SK-N-SH treated with all-trans-retinoic acid at 6 μM for 48 hours (cell line): ENCODE data around the gene MYO3B.

Experiments used
- ATAC-seq: fragments of 200-7000 bp; cut with Tn5 transposase; 3 replicates; pipeline ENCODE4 v1.9.1; 2020; ENCODE audit warnings: mild to moderate bottlenecking, moderate library complexity
- ARNTL ChIP-seq: fragments of 450-650 bp; formaldehyde crosslinking; IDR thresholded peaks from 2 replicates; pipeline ENCODE4 v1.5.0; 2020; ENCODE audit warnings: low read depth, mild to moderate bottlenecking, moderate library complexity, borderline replicate concordance
- BACH2 ChIP-seq: fragments of 250-450 bp; sonication (Bioruptor Pico); IDR thresholded peaks from 2 replicates; pipeline ENCODE4 v1.9.0; 2021; ENCODE audit warnings: mild to moderate bottlenecking, borderline replicate concordance
- CSDC2 ChIP-seq: fragments of 250-450 bp; sonication (Bioruptor Pico); IDR thresholded peaks from 2 replicates; pipeline ENCODE4 v1.5.0; 2020; ENCODE audit warnings: mild to moderate bottlenecking, moderate library complexity
- ESRRG ChIP-seq: fragments of 250-450 bp; sonication (Bioruptor Pico); IDR thresholded peaks from 2 replicates; pipeline ENCODE4 v1.6.1; 2021; ENCODE audit warnings: mild to moderate bottlenecking
- GLIS3 ChIP-seq: fragments of 250-450 bp; sonication (Bioruptor Pico); IDR thresholded peaks from 2 replicates; pipeline ENCODE4 v1.5.0; 2020; ENCODE audit warnings: mild to moderate bottlenecking, moderate library complexity
- ISL1 ChIP-seq: fragments of 250-450 bp; sonication (Bioruptor Pico); IDR thresholded peaks from 2 replicates; pipeline ENCODE4 v2.1.2; 2022; ENCODE audit warnings: mild to moderate bottlenecking, moderate library complexity
- OSR1 ChIP-seq: fragments of 250-450 bp; sonication (Bioruptor Pico); IDR thresholded peaks from 2 replicates; pipeline ENCODE4 v1.8.0; 2022; ENCODE audit warnings: moderate library complexity, mild to moderate bottlenecking, inconsistent platforms
- TCF4 ChIP-seq: fragments of 250-450 bp; sonication (Bioruptor Pico); IDR thresholded peaks from 2 replicates; pipeline ENCODE4 v1.8.0; 2021; ENCODE audit warnings: mild to moderate bottlenecking, moderate library complexity, borderline replicate concordance
- TOX ChIP-seq: fragments of 250-450 bp; sonication (Bioruptor Pico); IDR thresholded peaks from 2 replicates; pipeline ENCODE4 v1.8.0; 2021; ENCODE audit warnings: mild to moderate bottlenecking, moderate library complexity, borderline replicate concordance
- ZC3H10 ChIP-seq: fragments of 250-450 bp; sonication (Bioruptor Pico); IDR thresholded peaks from 2 replicates; pipeline ENCODE4 v1.5.1; 2021; ENCODE audit warnings: mild to moderate bottlenecking, moderate library complexity
- ZFP3 ChIP-seq: fragments of 250-450 bp; sonication (Bioruptor Pico); IDR thresholded peaks from 2 replicates; pipeline ENCODE4 v1.5.0; 2020; ENCODE audit warnings: mild to moderate bottlenecking, moderate library complexity
- ZFP30 ChIP-seq: fragments of 450-650 bp; formaldehyde crosslinking; IDR thresholded peaks from 2 replicates; pipeline ENCODE4 v1.5.0; 2022; ENCODE audit warnings: mild to moderate bottlenecking, moderate library complexity
- ZNF565 ChIP-seq: fragments of 450-650 bp; formaldehyde crosslinking; conservative IDR thresholded peaks from 2 replicates; pipeline ENCODE4 v1.5.0; 2020; ENCODE audit warnings: low read depth, mild to moderate bottlenecking, moderate library complexity
- ZNF8 ChIP-seq: fragments of 450-650 bp; formaldehyde crosslinking; IDR thresholded peaks from 2 replicates; pipeline ENCODE4 v1.5.0; 2020; ENCODE audit warnings: mild to moderate bottlenecking, moderate library complexity
- TF ChIP-seq, protein P1 (sequence below): fragments of 250-450 bp; sonication (Bioruptor Pico); IDR thresholded peaks from 2 replicates; pipeline ENCODE4 v1.8.0; 2020; ENCODE audit warnings: mild to moderate bottlenecking, moderate library complexity, borderline replicate concordance
- TF ChIP-seq, protein P2 (sequence below): fragments of 250-450 bp; sonication (Bioruptor Pico); IDR thresholded peaks from 2 replicates; pipeline ENCODE4 v1.8.0; 2021; ENCODE audit warnings: low read depth, mild to moderate bottlenecking, moderate library complexity, borderline replicate concordance
- TF ChIP-seq, protein P3 (sequence below): fragments of 250-450 bp; sonication (Bioruptor Pico); IDR thresholded peaks from 2 replicates; pipeline ENCODE4 v1.5.0; 2020; ENCODE audit warnings: mild to moderate bottlenecking, moderate library complexity
- TF ChIP-seq, protein P4 (sequence below): fragments of 250-450 bp; sonication (Bioruptor Pico); IDR thresholded peaks from 2 replicates; pipeline ENCODE4 v1.5.1; 2021; ENCODE audit warnings: mild to moderate bottlenecking, moderate library complexity
- TF ChIP-seq, protein P5 (sequence below): fragments of 250-450 bp; sonication (Bioruptor Pico); IDR thresholded peaks from 2 replicates; pipeline ENCODE4 v1.5.1; 2020; ENCODE audit warnings: low read depth, mild to moderate bottlenecking, moderate library complexity

Gene MYO3B

DNA sequence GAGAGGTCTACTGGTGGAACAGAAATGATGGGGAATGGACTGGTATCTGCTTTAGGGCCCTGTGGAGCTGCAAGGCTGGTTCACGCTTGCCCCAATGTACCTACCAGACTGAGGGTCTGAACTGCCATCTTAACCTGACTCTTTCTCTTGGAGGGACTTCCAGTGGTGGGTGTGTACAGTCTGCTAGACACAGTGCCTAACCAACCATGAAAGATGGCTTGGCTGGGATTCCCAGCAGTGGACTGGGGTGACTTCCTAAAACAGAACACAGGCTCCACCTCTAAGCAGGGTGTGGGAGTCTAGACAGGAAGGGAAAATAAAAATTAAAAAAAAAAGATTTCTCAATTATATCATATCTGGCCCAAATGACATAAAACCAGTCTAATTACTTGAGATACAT, 25.5 kb upstream of the MYO3B start (continued):
- TF ChIP-seq, protein P1, sequence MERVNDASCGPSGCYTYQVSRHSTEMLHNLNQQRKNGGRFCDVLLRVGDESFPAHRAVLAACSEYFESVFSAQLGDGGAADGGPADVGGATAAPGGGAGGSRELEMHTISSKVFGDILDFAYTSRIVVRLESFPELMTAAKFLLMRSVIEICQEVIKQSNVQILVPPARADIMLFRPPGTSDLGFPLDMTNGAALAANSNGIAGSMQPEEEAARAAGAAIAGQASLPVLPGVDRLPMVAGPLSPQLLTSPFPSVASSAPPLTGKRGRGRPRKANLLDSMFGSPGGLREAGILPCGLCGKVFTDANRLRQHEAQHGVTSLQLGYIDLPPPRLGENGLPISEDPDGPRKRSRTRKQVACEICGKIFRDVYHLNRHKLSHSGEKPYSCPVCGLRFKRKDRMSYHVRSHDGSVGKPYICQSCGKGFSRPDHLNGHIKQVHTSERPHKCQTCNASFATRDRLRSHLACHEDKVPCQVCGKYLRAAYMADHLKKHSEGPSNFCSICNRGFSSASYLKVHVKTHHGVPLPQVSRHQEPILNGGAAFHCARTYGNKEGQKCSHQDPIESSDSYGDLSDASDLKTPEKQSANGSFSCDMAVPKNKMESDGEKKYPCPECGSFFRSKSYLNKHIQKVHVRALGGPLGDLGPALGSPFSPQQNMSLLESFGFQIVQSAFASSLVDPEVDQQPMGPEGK (CRISPR knock-in tag) = no peak
- no peak for TF ChIP-seq ARNTL (CRISPR knock-in tag)
- TF ChIP-seq, protein P2, sequence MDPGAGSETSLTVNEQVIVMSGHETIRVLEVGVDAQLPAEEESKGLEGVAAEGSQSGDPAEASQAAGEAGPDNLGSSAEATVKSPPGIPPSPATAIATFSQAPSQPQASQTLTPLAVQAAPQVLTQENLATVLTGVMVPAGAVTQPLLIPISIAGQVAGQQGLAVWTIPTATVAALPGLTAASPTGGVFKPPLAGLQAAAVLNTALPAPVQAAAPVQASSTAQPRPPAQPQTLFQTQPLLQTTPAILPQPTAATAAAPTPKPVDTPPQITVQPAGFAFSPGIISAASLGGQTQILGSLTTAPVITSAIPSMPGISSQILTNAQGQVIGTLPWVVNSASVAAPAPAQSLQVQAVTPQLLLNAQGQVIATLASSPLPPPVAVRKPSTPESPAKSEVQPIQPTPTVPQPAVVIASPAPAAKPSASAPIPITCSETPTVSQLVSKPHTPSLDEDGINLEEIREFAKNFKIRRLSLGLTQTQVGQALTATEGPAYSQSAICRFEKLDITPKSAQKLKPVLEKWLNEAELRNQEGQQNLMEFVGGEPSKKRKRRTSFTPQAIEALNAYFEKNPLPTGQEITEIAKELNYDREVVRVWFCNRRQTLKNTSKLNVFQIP (CRISPR knock-in tag) = no peak

DNA sequence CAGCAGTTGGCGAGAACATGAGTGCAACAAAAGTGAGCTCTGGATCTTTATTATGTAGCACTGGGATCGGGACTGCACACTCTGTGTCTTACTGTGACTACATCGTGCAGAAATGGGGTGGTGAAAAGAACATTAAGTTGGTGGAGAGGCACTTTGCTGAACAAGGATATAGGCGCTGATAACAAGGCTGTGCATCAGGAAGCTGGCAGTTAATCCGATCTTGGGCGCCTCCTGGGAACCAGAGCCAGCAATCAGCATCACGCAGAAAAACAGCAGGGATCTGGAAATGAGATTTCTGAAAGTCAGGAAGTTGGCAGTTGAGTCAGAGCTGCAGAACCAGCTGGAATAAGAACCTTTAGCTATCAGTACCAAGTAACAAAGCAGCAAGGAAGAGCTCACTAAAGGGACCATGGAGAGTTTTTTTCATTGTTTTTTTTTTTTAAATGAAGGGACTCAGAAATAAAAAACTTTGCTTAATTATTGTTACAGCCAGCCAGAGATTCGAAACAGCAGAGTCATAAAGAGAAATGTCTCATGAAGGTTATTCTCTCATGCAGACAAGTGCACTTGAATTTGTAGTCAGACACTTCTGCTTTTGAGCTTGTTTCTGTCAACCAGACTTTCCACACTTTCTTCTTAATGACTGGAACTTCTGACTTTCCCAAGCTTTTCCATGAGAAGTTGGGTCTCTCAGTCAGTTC, 22.8 kb upstream of the MYO3B start:
- TF ChIP-seq BACH2 (CRISPR knock-in tag) (no peak), ZNF8 (CRISPR knock-in tag) (no peak), ISL1 (CRISPR knock-in tag) (no peak), ZNF565 (CRISPR knock-in tag) (no peak), ESRRG (no peak), OSR1 (no peak), GLIS3 (CRISPR knock-in tag) (no peak), ZC3H10 (CRISPR knock-in tag) (no peak), ZFP30 (CRISPR knock-in tag) (no peak), ZFP3 (CRISPR knock-in tag) (no peak), TOX (CRISPR knock-in tag) (no peak), TCF4 (CRISPR knock-in tag) (no peak), ARNTL (CRISPR knock-in tag) (no peak), CSDC2 (CRISPR knock-in tag) (no peak)
- TF ChIP-seq, protein P3, sequence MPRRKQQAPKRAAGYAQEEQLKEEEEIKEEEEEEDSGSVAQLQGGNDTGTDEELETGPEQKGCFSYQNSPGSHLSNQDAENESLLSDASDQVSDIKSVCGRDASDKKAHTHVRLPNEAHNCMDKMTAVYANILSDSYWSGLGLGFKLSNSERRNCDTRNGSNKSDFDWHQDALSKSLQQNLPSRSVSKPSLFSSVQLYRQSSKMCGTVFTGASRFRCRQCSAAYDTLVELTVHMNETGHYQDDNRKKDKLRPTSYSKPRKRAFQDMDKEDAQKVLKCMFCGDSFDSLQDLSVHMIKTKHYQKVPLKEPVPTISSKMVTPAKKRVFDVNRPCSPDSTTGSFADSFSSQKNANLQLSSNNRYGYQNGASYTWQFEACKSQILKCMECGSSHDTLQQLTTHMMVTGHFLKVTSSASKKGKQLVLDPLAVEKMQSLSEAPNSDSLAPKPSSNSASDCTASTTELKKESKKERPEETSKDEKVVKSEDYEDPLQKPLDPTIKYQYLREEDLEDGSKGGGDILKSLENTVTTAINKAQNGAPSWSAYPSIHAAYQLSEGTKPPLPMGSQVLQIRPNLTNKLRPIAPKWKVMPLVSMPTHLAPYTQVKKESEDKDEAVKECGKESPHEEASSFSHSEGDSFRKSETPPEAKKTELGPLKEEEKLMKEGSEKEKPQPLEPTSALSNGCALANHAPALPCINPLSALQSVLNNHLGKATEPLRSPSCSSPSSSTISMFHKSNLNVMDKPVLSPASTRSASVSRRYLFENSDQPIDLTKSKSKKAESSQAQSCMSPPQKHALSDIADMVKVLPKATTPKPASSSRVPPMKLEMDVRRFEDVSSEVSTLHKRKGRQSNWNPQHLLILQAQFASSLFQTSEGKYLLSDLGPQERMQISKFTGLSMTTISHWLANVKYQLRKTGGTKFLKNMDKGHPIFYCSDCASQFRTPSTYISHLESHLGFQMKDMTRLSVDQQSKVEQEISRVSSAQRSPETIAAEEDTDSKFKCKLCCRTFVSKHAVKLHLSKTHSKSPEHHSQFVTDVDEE (CRISPR knock-in tag) = no peak
- TF ChIP-seq, protein P2 (CRISPR knock-in tag) = no peak
- TF ChIP-seq, protein P4, sequence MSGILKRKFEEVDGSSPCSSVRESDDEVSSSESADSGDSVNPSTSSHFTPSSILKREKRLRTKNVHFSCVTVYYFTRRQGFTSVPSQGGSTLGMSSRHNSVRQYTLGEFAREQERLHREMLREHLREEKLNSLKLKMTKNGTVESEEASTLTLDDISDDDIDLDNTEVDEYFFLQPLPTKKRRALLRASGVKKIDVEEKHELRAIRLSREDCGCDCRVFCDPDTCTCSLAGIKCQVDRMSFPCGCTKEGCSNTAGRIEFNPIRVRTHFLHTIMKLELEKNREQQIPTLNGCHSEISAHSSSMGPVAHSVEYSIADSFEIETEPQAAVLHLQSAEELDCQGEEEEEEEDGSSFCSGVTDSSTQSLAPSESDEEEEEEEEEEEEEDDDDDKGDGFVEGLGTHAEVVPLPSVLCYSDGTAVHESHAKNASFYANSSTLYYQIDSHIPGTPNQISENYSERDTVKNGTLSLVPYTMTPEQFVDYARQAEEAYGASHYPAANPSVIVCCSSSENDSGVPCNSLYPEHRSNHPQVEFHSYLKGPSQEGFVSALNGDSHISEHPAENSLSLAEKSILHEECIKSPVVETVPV (CRISPR knock-in tag) = no peak
- TF ChIP-seq, protein P5, sequence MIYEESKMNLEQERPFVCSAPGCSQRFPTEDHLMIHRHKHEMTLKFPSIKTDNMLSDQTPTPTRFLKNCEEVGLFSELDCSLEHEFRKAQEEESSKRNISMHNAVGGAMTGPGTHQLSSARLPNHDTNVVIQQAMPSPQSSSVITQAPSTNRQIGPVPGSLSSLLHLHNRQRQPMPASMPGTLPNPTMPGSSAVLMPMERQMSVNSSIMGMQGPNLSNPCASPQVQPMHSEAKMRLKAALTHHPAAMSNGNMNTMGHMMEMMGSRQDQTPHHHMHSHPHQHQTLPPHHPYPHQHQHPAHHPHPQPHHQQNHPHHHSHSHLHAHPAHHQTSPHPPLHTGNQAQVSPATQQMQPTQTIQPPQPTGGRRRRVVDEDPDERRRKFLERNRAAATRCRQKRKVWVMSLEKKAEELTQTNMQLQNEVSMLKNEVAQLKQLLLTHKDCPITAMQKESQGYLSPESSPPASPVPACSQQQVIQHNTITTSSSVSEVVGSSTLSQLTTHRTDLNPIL = no peak
- TF ChIP-seq, protein P1 (CRISPR knock-in tag) = no peak
- TF ChIP-seq, all 23 proteins: peak for 0
- ATAC-seq = peak; percentile 81
